Measurements from ENCODE around the gene KRT4.

The KRT4 gene

DNA sequence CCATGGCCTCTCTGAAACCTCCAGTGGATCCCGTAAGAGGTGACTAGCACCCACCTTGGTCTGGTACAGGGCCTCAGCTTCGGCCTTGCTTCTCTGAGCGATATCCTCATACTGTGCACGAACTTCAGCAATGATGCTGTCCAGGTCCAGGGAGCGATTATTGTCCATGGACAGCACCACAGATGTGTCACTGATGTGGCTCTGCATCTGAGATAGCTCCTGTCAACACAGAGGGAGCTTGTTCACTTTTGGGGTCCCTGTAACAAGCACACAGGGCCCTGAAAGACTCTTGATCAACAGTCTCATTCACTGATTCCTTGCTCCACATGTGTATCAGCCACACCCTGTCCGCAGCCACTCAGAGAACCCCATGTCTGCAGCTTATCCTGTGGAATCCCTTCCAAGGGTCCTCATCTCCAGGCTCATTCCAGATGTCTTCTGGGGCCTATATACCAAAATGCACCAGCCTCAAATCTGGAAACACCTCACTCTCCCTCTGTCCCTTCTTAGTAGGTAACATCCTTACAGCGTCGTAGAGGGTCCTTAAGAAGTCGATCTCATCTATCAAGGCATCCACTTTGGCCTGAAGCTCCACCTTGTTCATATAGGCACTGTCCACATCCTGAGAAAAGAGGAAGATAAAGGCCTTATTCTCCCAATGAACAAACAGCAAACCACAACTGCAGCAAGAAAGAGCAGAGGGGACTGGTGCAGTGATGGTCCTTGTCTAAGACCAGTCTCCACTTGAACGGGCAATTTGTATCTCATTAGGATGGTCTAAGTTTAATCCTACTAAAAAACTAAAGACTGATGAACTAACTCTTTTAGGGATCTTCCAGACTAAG lies 21.5 kb downstream of the KRT4 start:
- Histone ChIP-seq H3K27ac (replicated peaks; ENCODE audit: low read length) (no peak overlapping the region), H2AFZ (ENCODE audit: low read length) (no peak overlapping the region), H3K79me1 (ENCODE audit: low read depth, low read length) (no peaks in the 10 kb centered on the region), H3K4me2 (ENCODE audit: insufficient read depth, low read length, poor library complexity, severe bottlenecking) (no peak overlapping the region), H4K91ac (ENCODE audit: low read depth, low read length, poor library complexity) (no peak overlapping the region), H2BK5ac (ENCODE audit: low read length) (no peak overlapping the region), H3K27me3 (ENCODE audit: control insufficient read depth in 3 of 3, insufficient read depth in 3 of 3, low read depth in 1 of 3, low read length in 3 of 3) (no peaks in the 10 kb centered on the region), H3K23ac (ENCODE audit: low read depth, low read length, poor library complexity) (no peak overlapping the region), H3K9me3 (replicated peaks in 1 of 2; ENCODE audit: control insufficient read depth in 2 of 2, insufficient read depth in 1 of 2, low read depth in 1 of 2, low read length in 2 of 2) (no peaks in the 10 kb centered on the region), H2BK12ac (ENCODE audit: low read length) (no peak overlapping the region), H3K14ac (ENCODE audit: low read length) (no peak overlapping the region), H3K9ac (ENCODE audit: low read depth, low read length, poor library complexity) (no peak overlapping the region), H3K4me1 (ENCODE audit: control insufficient read depth in 2 of 2, insufficient read depth in 1 of 2, low read depth in 1 of 2, low read length in 2 of 2) (no peaks in the 10 kb centered on the region), H2BK15ac (ENCODE audit: low read length) (no peak overlapping the region), H2BK120ac (ENCODE audit: low read depth, low read length) (no peak overlapping the region), H3K4me3 (ENCODE audit: low read length in 2 of 2) (no peak overlapping the region), H3K4ac (ENCODE audit: low read length) (no peak overlapping the region), H3K18ac (ENCODE audit: low read length) (no peak overlapping the region), H3K36me3 (replicated peaks in 1 of 2; ENCODE audit: control insufficient read depth in 2 of 2, insufficient read depth in 2 of 2, low read length in 2 of 2) (no peaks in the 10 kb centered on the region), H4K8ac (ENCODE audit: low read depth, low read length) (no peak overlapping the region), H2AK5ac (ENCODE audit: low read depth, low read length) (no peak overlapping the region)
- WGBS, 2 donors (ENCODE audit: extremely low coverage in 2 of 2, insufficient read length in 2 of 2, insufficient replicate concordance in 1 of 2): no CpG with 5 or more reads among the region's 10 CpGs
- DNase-seq (ENCODE audit: low spot score): no peak

GRCh38 chr12:52791271-52792184 lies 22.4 kb downstream of the KRT4 start:
- Histone ChIP-seq H3K79me1 (ENCODE audit: low read depth, low read length) (no peaks in the 10 kb centered on the region), H3K23ac (ENCODE audit: low read depth, low read length, poor library complexity) (peak overlapping the region; percentile 34), H2BK15ac (ENCODE audit: low read length) (no peak overlapping the region), H3K36me3 (replicated peaks in 1 of 2; ENCODE audit: control insufficient read depth in 2 of 2, insufficient read depth in 2 of 2, low read length in 2 of 2) (no peaks in the 10 kb centered on the region), H3K27me3 (ENCODE audit: control insufficient read depth in 3 of 3, insufficient read depth in 3 of 3, low read depth in 1 of 3, low read length in 3 of 3) (no peaks in the 10 kb centered on the region), H3K4me1 (ENCODE audit: control insufficient read depth in 2 of 2, insufficient read depth in 1 of 2, low read depth in 1 of 2, low read length in 2 of 2) (no peaks in the 10 kb centered on the region), H4K91ac (ENCODE audit: low read depth, low read length, poor library complexity) (no peak overlapping the region), H4K8ac (ENCODE audit: low read depth, low read length) (no peak overlapping the region), H3K9ac (ENCODE audit: low read depth, low read length, poor library complexity) (no peak overlapping the region), H3K18ac (ENCODE audit: low read length) (no peak overlapping the region), H3K9me3 (replicated peaks in 1 of 2; ENCODE audit: control insufficient read depth in 2 of 2, insufficient read depth in 1 of 2, low read depth in 1 of 2, low read length in 2 of 2) (no peaks in the 10 kb centered on the region), H3K27ac (replicated peaks; ENCODE audit: low read length) (no peak overlapping the region), H2AK5ac (ENCODE audit: low read depth, low read length) (no peak overlapping the region), H2BK5ac (ENCODE audit: low read length) (no peak overlapping the region), H2BK120ac (ENCODE audit: low read depth, low read length) (no peak overlapping the region), H3K4me2 (ENCODE audit: insufficient read depth, low read length, poor library complexity, severe bottlenecking) (no peak overlapping the region), H2BK12ac (ENCODE audit: low read length) (no peak overlapping the region), H3K4me3 (ENCODE audit: low read length in 2 of 2) (no peak overlapping the region), H3K4ac (ENCODE audit: low read length) (no peak overlapping the region), H3K14ac (ENCODE audit: low read length) (no peak overlapping the region), H2AFZ (ENCODE audit: low read length) (no peak overlapping the region)
- DNase-seq (ENCODE audit: low spot score): no peak
- WGBS, 2 donors (ENCODE audit: extremely low coverage in 2 of 2, insufficient read length in 2 of 2, insufficient replicate concordance in 1 of 2): no CpG with 5 or more reads among the region's 12 CpGs

- H2AK5ac ChIP-seq (ENCODE audit: low read depth, low read length): no peak overlapping the region
- H3K4me2 ChIP-seq (ENCODE audit: insufficient read depth, low read length, poor library complexity, severe bottlenecking): no peak overlapping the region
- no peak overlapping the region for H2BK5ac ChIP-seq (ENCODE audit: low read length)
- H3K18ac ChIP-seq (ENCODE audit: low read length): peak overlapping the region; percentile 73
- no peak overlapping the region for H3K27ac ChIP-seq (replicated peaks; ENCODE audit: low read length)
- no peak overlapping the region for H2BK15ac ChIP-seq (ENCODE audit: low read length)
- no CpG with 5 or more reads among the region's 19 CpGs for WGBS, 2 donors (ENCODE audit: extremely low coverage in 2 of 2, insufficient read length in 2 of 2, insufficient replicate concordance in 1 of 2)
- no peak overlapping the region for H3K4me3 ChIP-seq (ENCODE audit: low read length in 2 of 2)
- H3K23ac ChIP-seq (ENCODE audit: low read depth, low read length, poor library complexity): peak overlapping the region; percentile 69
- no peaks in the 10 kb centered on the region for H3K36me3 ChIP-seq (replicated peaks in 1 of 2; ENCODE audit: control insufficient read depth in 2 of 2, insufficient read depth in 2 of 2, low read length in 2 of 2)
- H3K9ac ChIP-seq (ENCODE audit: low read depth, low read length, poor library complexity): no peak overlapping the region
- no peak overlapping the region for H3K4ac ChIP-seq (ENCODE audit: low read length)
- H2BK120ac ChIP-seq (ENCODE audit: low read depth, low read length): peak overlapping the region; percentile 38
- no peak overlapping the region for H3K14ac ChIP-seq (ENCODE audit: low read length)
- no peaks in the 10 kb centered on the region for H3K9me3 ChIP-seq (replicated peaks in 1 of 2; ENCODE audit: control insufficient read depth in 2 of 2, insufficient read depth in 1 of 2, low read depth in 1 of 2, low read length in 2 of 2)
- H3K79me1 ChIP-seq (ENCODE audit: low read depth, low read length): no peaks in the 10 kb centered on the region
- no peak overlapping the region for H4K8ac ChIP-seq (ENCODE audit: low read depth, low read length)
- no peak overlapping the region for H2AFZ ChIP-seq (ENCODE audit: low read length)
- no peak overlapping the region for H4K91ac ChIP-seq (ENCODE audit: low read depth, low read length, poor library complexity)
- H3K4me1 ChIP-seq (ENCODE audit: control insufficient read depth in 2 of 2, insufficient read depth in 1 of 2, low read depth in 1 of 2, low read length in 2 of 2): no peaks in the 10 kb centered on the region
- no peaks in the 10 kb centered on the region for H3K27me3 ChIP-seq (ENCODE audit: control insufficient read depth in 3 of 3, insufficient read depth in 3 of 3, low read depth in 1 of 3, low read length in 3 of 3)
- no peak overlapping the region for H2BK12ac ChIP-seq (ENCODE audit: low read length)
- DNase-seq (ENCODE audit: low spot score): no peak
These were observed 23.3 kb downstream of the KRT4 start for GRCh38 chr12:52790427-52791270.
